Measurements from ENCODE around the gene PSME2.

PSME2 gene

DNA sequence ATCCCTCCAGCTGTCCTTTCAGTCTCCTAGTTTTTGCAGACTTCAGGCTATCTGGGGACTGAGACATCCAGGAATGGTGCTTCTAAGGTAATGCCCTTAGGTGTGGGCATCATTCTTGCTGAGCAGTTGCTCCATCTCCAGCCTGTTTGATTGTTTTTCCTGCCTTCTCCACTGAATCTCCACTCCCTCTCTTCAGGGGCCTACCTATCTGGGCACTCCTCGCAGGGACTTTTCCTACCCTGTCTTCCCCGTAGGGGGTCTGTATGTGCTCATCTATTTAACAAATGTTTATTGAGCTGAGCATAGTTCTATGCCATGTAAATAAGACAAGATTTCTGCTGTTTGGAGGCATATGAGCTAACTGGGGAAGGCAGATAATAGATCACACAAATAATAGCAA lies 13.4 kb downstream of the PSME2 start:
- no peak for DNase-seq

DNA sequence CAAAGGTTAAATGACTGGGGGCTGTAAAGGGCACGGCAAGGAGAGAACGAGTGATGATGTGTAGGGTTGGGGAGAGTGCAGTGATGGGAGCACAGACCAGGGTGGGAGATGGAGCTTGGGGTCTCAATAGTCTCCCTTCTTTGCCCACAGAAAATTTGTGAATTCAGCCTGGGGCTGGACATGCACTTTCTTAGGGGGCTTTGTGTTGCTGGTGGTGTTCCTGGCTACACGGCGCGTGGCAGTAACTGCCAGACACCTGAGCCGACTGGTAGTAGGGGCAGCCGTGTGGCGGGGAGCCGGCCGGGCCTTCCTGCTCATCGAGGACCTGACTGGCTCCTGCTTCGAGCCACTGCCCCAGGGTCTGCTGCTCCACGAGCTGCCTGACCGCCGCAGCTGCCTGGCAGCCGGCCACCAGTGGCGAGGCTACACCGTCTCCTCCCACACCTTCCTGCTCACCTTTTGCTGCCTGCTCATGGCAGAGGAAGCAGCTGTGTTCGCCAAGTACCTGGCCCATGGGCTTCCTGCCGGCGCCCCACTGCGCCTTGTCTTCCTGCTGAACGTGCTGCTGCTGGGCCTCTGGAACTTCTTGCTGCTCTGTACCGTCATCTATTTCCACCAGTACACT lies 14.2 kb downstream of the PSME2 start:
- peak; percentile 55 for DNase-seq

DNA sequence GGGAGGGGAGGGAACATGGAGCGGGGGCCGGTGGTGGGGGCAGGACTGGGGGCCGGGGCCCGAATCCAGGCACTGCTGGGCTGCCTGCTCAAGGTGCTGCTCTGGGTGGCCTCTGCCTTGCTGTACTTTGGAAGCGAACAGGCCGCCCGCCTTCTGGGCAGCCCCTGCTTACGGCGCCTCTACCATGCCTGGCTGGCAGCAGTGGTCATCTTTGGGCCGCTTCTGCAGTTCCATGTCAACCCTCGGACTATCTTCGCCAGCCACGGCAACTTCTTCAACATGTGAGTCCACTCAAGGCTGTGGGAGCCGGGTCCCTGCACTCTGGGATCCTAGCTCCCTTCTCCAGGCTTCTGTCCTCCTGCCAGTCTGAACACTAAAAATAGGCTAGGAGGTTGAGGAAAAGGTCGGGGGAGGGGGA lies 14.9 kb downstream of the PSME2 start:
- DNase-seq = no peak

DNA sequence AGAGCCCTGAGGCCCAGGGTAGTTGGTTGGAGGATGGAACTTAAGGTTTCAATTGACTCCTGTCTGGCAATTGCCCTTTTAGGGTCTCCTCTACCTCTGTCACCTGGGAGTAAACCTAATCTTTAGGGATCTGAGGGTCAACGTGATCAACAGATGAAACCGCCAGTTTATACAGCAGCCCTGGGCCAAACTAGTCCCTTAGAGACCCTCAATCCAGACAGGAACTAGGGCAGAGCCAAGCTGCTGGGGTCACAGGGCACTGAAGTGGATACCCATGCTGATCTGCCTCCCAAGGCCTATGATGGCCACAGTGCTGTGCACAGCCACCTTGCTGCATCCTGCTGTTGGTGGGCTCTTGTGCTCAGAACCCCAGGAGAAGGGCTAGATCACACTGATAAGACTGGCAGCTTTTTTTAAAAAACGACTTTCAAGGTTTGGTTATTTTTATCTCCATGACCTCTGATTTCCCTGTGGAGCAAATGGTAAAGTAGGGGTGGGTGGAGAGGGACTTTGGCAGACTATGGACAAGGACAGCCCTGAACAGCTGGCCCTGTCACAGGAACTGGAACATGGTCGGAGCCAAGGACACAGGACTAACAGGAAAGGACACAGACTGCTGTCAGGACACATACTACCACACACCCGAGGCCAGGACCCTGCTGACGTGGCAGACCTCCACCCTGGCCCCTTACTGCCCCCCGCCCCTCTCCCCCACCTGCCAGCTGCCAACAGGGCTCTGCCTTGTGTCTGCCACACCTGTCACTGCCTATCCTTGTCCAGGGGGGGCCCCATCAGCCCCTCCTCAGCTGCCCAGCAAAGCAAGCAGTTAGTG lies 15.5 kb downstream of the PSME2 start:
- no peak for DNase-seq

DNA sequence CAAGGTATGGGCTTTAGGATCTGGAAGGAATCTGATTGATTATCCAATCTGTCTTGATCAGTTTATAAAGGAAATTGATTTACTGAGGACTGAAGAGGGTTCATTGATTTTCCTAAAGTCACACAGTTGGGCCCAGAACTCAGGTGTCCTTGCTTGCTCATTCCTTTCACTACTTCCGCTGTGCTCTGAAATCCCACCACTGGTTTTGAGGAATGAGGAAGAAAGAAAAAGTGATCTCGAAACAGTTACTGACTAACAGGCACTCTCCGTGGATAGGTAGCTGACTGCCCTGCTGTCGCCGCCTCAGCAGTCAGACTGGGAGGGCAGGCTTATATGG lies 16.1 kb downstream of the PSME2 start, which contains the start of gene FITM1:
Gene FITM1, plus strand, starts transcription at position 280 of the 337 bp plus-strand sequence. CDS start 905 bp downstream, outside the sequence.
- no peak for DNase-seq

DNA sequence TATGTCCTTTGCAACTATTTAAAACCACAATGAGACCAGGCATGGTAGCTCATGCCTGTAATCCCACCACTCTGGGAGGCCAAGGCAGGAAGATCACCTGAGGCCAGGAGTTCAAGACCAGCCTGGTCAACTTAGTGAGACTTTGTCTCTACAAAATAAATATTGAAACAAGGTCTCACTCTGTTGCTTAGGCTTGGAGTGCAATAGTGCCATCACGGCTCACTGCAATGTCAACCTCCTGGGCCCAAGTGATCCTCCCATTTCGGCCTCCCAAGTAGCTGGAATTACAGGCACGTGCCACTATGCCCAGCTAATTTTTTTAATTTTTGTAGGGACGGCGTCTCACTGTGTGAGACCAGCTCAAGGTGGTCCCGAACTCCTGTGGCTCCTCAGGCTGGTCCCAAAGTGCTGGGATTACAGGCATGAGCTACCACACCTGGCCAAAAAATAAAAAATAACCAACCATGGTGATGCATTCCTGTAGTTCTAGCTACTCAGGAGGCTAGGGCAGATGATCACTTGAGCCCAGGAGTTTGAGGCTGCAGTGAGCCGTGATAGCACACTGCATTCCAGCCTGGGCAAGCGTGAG lies 16.9 kb downstream of the PSME2 start:
- no peak for DNase-seq

DNA sequence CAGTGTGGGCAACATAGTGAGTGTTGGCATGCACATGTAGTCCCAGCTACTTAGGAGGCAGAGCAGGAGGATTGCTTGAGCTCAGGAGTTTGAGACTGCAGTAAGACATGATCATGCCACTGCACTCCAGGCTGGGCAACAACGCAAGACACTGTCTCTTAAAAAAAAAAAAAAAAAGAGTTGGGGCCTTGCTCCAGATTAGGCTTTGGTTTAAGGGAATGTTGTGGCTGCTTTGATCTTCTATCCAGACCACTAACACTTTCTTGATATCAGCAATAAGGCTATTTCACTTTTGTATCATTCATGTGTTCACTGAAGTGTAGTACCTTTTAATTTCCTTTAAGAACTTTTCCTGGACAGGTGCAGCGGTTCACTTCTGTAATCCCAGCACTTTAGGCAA lies 18.7 kb downstream of the PSME2 start:
- DNase-seq = no peak

DNA sequence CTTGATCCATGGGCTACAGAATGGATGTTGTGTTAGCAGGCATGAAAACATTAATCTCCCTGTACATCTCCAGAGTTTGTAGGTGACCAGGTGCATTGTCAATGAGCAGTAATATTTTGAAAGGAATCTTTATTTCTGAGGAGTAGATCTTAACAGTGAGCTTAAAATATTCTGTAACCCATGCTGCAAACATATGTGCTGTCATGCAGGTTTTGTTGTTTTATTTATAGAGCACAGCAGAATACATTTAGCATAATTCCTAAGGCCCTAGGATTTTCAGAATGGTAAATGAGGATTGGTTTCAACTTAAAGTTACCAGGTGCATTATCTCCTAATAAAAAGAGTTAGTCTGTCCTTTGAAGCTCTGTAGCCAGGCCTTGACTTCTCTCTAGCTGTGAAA lies 19.5 kb downstream of the PSME2 start:
- DNase-seq = no peak

DNA sequence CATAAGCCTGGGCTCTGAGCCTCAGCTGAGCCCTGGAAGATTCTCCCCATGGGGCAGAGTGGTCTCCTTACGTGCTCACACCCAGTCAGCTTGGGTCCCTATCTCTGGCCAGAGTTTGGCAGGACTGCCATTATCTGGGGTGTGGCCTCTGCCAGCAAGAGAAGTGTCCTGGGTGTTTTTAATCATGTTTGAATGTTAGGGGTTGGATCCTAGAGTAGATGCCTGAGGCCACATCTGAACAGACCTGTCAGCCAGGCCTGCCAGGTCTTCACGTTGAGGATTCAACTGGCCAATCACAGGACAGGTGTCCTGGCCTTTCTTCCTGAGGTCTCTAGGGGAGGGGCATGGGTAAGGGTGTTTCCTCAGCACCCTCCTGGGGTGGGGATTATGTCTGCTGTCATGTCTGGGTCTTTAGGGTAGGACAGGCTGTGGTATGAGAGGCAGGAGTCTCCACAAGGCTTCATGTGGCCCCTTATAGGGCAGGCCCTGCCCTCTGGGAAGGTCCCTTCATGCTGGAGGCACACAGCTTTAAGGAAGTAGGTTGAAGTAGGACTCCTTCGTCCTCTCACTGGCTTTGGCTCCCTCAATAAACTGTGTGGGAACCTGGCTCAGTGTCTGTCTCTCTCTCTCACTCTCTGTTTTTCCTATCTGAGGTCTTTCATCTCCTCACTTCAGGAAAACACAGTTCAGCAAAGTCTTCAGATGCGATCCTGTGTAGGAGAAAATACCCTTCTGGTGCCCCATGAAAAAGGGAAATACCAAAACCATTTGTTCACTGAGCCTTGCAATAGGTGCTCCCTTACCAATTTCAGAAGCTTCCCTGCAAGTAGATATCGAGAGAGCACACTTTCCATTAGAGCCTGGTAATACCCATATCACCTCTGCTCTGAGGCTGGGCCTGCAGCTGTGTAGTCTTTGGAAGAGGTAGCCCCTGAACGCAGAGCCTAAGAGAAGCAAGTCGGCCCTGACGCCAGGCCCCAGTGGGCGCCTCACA lies 22.7 kb downstream of the PSME2 start:
- no peak for DNase-seq

DNA sequence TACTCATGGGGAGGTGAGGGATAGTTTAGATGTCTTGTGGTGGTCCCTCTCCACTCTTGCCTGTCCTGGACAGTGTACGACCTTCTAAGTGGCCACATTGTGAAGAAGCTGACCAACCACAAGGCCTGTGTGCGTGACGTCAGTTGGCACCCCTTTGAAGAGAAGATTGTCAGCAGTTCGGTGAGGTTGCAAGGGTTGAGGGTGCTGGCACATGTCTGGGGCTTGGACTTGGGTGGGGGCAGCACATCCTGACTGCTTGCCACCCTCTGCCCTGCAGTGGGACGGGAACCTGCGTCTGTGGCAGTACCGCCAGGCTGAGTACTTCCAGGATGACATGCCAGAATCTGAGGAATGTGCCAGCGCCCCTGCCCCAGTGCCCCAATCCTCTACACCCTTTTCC lies 23.5 kb downstream of the PSME2 start:
- no peak for DNase-seq

DNA sequence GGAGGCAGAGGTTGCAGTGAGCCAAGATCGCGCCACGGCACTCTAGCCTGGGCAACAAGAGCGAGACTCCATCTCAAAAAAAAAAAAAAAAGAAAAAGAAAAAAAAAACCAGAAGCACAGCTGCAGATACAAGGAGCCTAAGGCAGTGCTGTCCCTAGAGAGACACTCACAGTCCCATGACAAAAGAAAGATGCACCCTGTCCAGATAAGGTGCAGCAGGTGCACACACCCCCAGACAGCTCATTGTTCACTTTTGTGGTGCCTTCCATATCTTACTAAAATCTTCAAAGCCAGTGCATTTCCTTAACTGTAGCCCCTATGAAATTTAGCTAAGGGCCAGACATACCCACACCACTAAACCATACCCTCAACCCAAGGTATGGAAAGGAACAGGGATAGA lies 24.0 kb downstream of the PSME2 start:
- DNase-seq = no peak

DNA sequence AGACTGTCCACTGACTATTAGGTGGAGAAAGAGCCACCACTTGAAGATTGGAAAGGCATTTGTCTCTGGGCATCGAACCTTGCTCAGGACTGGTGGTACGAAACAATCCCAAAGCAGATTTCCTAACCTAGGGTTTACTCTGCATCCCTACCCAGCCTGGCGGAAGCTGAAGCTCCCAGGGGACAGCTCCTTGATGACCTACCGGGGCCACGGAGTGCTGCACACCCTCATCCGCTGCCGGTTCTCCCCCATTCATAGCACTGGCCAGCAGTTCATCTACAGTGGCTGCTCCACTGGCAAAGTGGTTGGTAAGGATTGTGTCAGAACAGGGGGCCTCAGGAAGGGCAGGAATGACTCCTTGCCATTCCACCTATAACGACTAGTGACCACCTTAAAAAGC lies 25.2 kb downstream of the PSME2 start:
- no peak for DNase-seq

DNA sequence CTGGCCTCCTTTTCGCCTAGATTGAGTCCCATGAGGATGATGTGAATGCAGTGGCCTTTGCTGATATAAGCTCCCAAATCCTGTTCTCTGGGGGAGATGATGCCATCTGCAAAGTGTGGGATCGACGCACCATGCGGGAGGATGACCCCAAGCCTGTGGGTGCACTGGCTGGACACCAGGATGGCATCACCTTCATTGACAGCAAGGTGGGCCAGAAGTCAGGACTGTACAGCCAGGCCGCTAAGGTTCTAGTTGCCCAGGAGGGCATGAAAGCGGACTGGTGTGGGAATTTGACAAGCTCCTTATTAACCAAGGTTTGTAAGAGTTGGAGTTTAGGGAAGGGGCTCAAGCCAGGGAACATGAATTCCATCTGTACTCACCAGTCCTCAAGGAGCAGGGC lies 26.7 kb downstream of the PSME2 start:
- no peak for DNase-seq

DNA sequence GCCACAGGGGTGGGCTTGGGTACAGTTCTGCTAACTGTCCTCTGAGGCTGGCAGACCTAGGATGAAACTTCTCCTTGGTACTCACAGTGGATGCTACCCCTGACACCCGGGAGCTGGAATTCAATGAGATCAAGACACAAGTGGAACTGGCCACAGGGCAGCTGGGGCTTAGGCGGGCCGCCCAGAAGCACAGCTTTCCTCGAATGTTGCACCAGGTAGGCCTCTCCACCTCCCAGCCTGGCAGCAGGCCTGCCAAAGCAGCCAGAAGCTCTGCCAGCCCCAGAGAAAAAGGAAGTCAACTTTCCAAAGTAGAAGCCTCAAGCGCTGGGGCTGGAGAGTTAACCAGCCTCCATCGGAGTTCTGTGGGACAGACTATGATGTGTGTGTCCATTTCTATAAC lies 29.2 kb downstream of the PSME2 start:
- DNase-seq = no peak

DNA sequence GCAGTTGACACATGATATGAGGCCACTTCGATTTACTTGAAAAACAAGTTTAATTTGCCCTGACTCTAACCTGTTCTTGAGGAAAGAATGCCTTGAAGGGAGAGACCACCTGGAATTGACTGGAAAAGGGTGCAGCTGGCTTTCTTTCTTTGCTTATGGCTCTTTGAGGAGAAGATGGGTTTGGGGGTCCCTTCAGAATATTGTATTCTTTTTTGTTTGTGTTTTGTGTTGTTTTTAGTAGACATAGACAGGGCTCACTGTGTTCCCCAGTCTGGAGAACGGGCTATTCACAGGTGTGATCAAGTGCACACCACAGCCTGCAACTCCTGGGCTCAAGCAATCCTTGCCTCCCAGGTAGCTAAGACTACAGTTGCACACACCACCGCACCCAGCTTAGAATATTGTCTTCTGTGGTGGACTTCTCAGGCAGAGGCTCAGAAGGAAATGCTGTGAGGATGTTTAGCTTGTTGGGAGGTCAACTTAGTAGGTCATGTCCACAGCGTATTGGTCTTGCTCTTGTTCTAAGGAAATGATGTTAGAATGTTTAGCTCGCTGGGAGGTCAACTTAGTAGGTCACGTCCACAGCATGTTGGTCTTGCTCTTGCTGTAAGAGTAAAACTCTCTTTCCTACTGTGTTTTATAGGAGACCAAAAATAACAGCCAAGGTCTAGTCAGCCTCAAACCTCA lies 30.1 kb downstream of the PSME2 start:
- no peak for DNase-seq

DNA sequence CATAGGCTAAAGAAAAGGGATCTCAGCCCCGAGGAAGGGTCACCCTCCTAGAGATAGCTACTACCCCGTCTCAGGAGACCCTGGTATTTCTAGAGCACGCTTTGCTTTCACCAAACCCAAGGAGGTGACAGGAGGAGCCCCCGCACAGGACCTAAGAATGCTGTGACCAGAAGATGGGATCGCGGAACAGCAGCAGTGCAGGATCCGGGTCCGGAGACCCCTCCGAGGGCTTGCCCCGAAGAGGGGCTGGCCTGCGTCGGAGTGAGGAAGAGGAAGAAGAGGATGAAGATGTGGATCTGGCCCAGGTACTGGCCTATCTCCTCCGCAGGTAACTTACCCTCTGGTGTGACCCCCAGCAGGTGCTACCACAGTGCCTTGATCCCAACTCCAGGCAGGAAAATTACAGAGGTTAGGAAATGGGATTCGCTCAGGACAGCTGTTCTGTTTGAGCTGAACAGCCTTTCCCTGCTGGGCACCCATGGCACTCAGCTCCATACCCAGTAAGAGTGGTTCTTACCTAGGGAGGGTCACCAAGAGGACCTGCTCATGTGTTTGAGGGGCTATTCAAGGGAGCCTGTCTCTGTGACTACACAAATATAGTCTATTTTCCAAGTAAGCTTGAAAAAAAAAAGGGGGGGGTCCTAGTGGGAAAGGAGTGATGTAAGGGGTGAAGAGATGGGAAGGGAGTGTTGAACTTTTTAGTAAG lies 30.8 kb downstream of the PSME2 start:
- DNase-seq = no peak

DNA sequence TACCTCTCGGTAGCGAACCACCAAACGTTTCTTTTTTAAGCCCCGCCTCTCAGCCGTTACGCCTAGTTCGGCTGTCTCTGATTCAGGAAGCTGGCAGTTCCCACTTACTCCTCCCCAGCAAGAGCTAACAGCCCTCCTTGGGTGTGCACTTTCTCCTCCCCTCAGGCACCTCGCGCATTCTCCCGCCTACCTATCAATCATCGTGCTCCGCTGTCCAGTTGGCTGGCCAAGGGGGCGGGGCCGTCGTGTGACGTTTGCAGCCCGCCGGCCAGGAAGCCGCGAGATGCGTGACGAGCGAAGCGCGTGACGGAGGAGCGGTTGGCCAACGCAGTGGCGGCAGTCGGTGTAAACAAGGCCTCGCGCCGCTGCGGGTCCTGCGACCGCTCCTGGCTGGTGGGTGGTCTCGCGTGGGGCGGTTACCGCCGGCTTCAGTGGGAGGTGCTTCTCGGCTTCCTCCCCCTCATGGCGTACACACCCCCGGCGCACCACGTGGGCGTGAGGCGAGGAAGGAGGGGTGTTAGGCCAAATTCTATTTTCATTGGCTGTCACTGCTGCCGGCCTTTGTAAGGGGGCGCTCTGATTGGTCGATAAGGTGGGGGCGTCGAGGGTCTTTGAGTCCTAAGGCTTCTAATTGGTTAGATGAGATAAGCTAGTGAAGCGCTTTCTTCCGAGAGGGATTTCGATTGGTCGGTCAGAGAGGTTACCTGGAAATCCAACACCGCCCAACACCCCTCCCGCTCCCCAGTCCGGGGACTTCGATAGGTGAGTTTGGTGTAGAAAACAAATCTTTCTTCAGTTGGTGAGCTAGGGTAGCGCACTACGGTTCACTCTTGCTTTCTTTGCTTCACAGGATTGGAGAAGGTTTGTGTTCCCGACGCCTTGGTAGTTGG lies 31.6 kb downstream of the PSME2 start, which contains the start of the genes DCAF11 and NRL:
Gene DCAF11, plus strand, starts transcription at position 246 of the 890 bp plus-strand sequence. CDS start 818 bp downstream, outside the sequence.
Gene NRL, minus strand, starts transcription at position 418 of the 890 bp plus-strand sequence. CDS start 32,101 bp downstream, outside the sequence.
- peak; percentile 99 for DNase-seq

DNA sequence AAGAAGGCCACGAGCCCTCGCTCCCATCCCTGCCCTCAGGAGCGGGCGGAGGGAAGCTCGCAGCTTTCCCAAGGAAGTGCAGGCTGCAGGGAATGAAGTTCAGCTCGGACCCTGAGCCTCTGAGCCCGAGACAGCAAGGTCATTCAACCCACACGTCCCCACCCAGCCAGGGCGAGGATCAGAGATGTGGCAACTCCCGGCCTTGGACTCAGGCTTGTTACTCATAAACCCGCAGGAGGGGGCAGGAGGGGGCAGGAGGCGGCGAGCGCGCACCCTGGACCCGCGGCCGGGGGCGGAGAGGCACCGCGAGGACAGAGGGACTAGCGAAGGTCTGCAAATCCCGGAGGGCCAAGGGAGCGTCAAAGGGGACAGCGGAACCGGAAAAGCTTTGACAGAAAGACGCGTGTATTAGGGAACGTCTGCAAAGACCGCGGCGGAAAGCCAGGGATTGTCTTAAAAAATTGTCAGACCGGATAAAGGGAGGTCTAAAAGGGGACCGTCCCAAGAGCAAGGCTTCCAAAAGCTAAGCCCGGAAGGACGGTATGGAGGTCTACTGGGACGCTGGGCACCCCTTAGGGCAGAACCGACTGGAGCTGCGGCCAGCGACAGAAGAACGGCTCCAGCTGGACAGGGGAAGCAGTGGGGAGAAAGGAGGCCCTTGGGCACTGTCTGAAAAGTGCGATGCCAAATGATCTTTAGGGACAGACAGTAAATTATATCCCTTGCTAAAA lies 32.4 kb downstream of the PSME2 start:
- DNase-seq = peak; percentile 81

DNA sequence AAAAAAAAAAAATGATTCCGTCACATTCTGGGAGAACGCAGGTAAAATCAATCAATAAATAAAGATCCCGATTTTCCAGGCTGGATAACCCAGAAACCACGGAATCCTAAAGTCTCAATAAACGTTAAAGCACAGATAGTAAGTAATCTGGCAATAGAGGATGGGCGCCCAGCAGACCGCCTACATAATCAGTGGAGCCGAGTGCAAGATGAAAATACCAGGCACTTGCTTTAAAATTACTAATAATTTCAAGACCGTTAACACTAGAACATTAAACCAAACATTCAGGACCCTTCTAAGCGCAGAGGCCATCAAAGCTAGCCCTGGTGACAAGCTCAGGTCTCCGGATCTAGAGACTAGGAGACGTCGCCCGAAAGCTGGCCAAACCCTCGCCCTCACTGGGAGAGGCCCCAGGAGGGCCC lies 33.0 kb downstream of the PSME2 start:
- no peak for DNase-seq

DNA sequence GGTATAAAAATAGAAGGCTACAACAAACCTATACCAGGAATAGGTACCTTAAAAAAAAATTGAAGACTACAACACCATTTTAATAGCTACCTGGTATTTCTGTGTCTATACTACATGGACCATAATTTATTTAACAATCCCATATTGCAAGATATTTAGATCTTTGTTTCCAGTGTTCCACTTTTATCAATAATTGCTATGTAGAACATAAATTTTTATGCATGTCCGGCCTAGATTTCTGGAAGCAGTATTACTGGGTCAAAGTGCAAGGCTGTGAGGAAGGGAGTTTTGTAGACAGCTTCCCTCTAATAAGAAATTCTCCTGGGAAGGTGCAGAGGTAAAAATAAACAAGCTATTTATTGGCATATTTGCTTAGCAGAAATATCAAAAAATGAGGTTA lies 35.9 kb downstream of the PSME2 start:
- DNase-seq = no peak

All from NCI-H1105 (cell line).